HG03025 (cell line): ENCODE data around the gene AQP6.
A peak's percentile ranks its signal among the peaks of the same experiment; 100 is the strongest.

Experiments
- ATAC-seq: cut with Tn5 transposase; IDR thresholded peaks from one replicate; pipeline ENCODE4 v1.9.1; 2021; ENCODE audit warnings: mild to moderate bottlenecking, moderate library complexity; ENCODE audit not compliant: unreplicated experiment, low FRiP score

Gene AQP6

GRCh38 chr12:49942921-49943624 is 29.7 kb upstream of the AQP6 start:
- no peak for ATAC-seq

- no peak for ATAC-seq
These were observed 29.2 kb upstream of the AQP6 start for GRCh38 chr12:49943625-49943960.

- no peak for ATAC-seq
These were observed 28.7 kb upstream of the AQP6 start for GRCh38 chr12:49944046-49944445.

- no peak for ATAC-seq
These were observed 28.0 kb upstream of the AQP6 start for GRCh38 chr12:49944718-49945117.

DNA sequence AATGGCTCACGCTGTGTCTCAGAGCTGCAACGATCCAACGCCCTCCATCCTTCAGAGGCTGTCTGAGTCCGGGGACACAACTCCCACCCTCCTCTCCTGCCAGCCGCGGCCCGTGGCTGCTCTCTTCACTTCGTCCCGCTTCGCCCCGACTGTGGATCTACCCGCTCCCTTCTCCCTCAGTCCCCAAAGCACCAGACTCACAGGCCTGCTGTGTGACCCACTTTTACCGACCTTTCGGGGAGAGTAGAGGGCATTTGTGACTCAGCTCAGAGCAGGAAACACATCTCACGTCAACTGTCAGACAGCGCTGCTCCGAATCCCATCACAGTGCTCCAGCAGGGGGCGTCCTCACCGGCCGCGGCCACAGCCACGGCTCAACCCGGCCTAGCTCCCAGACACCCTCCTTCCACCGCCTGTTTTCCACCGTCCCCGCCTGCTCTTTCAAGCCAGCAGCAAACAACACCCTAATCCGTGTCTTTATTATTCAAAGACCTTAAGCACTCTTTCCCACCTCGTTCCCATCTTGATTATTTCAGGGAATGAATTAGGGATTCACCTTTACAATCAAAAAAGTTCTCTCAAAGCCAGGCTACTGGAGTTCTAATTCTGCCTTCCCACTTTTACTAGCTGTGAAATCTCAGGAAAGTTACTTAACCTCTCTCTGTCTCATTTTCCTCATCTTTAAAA is 27.2 kb upstream of the AQP6 start:
- ATAC-seq: peak; percentile 59

GRCh38 chr12:49946086-49946485 is 26.7 kb upstream of the AQP6 start:
- no peak for ATAC-seq

DNA sequence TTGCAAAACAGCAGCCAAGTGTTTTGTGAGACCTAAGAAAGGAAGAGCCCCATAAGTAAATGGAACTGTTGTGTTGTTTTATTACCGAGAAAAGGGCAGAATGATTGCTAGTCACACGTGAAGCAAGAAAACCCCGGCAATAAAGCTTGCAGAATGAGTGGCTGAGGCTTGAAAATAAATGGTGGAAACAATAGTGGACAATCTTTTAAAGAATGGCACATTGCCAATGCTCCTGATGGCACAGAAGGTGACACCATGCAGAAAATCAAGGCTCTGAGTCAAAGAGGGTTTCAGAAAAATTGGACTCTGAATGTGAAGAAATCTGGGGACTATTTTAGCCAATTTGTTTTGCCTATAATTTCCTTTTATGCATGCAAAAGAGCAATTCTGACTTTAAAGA is 26.2 kb upstream of the AQP6 start:
- no peak for ATAC-seq

- ATAC-seq: no peak
These were observed 25.0 kb upstream of the AQP6 start for GRCh38 chr12:49947593-49948226.

DNA sequence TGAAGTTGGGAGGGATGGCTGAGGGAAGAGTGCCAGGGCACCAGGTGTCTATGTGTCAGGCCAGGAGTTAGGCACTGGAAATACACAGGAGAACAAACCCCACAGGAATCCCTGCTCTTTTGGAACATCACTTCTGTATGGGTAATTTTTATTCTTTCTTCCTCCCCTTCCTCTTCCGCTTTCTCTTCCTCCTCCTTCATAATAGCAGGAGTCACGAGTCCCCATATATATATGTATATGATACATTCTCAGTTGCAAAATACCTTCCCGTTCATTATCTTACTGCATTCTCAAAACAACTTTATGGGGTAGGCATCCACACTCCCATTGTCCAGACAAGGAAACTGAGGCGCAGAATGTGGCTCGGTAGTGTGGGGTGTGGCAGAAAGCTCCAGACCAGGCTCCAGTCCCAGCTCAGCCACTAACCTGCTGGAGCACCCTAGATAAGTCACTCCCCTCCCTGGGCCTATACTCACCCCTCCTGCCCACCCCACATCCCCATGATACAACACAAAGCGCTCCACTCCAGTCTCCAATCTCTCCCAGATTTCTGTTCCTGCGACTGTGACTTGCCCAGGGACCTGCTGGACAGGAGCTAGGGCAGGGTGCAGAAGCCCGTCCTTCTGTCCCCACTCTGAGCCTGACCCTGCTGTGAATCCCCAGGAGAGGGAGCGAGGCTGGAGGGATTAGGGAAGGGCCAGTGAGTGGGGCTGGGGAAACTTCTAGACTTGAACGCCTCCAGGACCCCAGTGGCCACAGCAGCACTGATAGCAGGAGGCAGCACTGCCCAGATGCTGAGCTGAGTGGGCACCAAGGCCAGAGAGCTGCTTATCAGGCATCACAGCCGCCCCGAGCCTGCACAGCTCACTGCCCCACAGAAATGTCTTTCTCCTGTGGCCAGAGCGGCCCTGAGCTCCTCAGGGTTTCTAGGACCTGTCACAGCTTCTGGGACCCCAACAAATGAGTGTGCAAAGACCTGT is 23.6 kb upstream of the AQP6 start:
- ATAC-seq: no peak

GRCh38 chr12:49949866-49950265 is 22.9 kb upstream of the AQP6 start:
- no peak for ATAC-seq

- no peak for ATAC-seq
These were observed 22.2 kb upstream of the AQP6 start, which contains the start of gene AQP2 for GRCh38 chr12:49950273-49951251. Gene AQP2 (plus strand): TSS chr12:49950737. CDS start chr12:49950831, 94 bp downstream.

- ATAC-seq: no peak
These were observed 21.1 kb upstream of the AQP6 start for GRCh38 chr12:49951411-49952240.

DNA sequence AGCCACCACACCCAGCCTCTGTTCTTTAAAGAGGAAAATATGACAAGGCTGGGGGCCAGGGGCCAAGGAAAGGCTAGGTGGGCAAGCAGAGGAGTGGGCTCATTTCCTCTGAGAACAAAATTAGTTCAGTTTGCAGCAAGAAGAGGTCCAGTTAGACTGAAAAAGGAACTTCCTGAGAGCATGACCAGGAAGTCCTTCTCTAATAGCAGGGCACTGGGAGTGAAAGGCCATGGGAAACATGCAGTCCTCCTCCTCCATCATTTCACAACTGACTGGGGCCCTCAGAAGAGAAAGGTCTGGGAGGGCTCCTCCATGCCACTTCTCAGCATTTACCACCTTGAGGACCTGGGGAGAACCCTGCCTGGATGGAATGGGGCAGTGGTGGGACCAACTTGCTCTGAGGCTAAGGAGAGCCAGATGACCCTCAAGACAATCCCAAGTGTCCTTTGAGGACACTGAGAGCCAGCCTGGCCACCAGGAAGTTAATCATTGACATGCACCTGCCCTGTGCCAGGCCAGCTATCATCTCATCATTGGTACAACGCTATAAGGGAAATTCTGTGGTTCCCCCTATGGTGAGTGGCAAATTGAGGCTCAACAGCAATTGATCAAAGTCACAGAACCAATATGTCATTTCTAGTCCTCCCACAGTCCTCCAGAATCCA is 20.2 kb upstream of the AQP6 start:
- ATAC-seq: no peak

- no peak for ATAC-seq
These were observed 19.6 kb upstream of the AQP6 start for GRCh38 chr12:49953151-49953550.

DNA sequence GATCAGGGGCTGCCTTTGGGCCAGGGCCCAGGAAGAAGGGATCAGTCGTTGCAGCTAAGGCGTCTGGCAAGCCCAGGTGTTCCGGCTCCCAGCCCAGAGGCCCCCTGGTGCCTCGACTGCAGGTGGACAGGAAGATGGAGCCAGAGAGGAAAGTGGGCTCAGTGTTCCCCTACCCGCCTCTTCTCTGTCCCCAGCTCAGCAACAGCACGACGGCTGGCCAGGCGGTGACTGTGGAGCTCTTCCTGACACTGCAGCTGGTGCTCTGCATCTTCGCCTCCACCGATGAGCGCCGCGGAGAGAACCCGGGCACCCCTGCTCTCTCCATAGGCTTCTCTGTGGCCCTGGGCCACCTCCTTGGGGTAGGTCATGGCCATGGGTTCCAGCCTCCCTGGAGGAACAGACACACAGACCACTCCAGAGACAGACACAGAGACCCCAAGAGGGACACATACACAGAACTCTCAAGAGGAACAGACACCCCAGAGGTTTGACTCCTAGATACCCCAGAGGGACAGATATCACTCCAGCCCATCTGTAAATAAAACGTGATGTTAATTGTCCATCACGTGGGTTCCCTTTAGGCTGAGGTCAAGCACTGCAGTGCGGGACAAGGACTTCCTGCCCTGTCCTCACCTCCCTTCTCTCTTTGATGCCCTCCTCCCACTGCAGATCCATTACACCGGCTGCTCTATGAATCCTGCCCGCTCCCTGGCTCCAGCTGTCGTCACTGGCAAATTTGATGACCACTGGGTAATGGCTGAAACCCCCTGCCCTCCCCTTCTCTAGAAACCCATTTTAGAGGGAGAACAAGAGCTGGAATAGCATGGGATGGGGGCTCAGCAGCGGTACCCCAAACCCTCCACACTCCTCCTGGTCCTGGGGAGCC is 18.5 kb upstream of the AQP6 start:
- ATAC-seq: no peak

DNA sequence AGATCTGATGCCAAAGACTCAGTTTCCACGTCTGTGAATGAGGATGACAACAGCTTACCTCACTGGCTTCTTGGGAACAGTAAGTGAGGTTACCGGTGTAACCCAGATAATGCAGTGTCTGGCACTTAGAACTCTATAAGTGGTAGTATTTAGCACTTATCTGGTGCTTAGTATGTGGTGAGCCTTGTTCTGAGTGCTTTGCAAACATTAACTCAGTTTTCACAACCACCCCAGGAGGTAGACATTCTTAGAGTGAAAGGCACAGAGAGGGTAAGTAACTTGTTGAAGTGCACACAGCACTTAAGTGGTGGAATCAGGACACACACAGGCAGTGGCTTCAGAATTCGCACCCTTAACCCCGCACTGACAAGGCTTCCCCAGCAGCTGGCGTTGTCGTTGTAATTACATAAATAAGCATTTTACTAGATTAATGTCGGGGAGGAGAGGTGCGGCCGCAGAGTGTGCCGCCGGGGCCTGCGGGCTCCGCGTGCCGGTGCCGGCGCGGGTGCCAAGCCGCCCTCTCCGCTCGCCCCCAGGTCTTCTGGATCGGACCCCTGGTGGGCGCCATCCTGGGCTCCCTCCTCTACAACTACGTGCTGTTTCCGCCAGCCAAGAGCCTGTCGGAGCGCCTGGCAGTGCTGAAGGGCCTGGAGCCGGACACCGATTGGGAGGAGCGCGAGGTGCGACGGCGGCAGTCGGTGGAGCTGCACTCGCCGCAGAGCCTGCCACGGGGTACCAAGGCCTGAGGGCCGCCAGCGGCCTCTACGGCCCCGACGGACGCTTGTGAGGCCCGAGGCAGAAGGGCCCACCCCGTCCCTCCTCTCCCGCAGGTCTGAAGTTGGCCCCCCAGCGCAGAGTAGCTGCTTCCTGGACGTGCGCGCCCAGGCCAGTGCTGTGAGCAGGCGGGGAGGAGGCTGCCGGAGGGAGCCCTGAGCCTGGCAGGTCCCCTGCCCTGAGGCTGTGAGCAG is 17.6 kb upstream of the AQP6 start:
- no peak for ATAC-seq
